ENCODE measurements around the gene GEMIN2.
"Not testable (repeated sequence)": the region's sequence is repeated elsewhere in the genome, so short reads cannot be mapped to it uniquely, and the experiment has no call there.

The GEMIN2 gene, protein sequence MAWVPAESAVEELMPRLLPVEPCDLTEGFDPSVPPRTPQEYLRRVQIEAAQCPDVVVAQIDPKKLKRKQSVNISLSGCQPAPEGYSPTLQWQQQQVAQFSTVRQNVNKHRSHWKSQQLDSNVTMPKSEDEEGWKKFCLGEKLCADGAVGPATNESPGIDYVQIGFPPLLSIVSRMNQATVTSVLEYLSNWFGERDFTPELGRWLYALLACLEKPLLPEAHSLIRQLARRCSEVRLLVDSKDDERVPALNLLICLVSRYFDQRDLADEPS

DNA sequence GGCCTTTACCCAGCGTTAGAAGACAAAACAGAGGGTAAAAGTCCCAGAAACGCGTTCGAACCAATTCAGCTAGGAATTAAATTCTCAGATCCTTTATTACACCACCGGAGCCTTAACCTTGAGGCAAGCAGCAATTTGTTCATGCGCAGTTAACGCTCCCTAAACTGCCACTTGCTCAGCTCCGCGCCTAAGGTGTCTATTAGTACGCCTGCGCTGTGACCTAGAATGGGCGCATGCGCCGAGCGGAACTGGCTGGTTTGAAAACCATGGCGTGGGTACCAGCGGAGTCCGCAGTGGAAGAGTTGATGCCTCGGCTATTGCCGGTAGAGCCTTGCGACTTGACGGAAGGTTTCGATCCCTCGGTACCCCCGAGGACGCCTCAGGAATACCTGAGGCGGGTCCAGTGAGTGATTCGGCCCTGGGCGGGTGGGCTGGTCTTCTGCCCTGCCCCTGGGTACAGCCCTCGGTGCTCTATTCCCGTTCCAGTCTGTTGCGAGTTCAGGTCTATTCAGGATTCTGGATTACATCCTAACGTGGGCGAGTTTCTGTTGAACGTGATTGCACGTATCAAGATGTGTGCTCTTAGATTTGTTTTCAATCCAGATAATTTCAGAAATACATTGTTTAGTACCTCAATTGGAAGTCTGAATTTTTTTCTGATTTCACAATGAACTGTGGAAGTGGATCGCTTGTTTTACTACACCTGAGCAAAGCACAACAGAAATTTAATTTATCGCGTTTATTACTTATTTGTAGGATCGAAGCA lies at the start of gene GEMIN2:
Gene GEMIN2 (plus strand): TSS at position 251 of the 766 bp plus-strand sequence. CDS start 16 bp downstream, at position 267.
- DNase-seq (ENCODE audit: low spot score) = peak; percentile 95

DNA sequence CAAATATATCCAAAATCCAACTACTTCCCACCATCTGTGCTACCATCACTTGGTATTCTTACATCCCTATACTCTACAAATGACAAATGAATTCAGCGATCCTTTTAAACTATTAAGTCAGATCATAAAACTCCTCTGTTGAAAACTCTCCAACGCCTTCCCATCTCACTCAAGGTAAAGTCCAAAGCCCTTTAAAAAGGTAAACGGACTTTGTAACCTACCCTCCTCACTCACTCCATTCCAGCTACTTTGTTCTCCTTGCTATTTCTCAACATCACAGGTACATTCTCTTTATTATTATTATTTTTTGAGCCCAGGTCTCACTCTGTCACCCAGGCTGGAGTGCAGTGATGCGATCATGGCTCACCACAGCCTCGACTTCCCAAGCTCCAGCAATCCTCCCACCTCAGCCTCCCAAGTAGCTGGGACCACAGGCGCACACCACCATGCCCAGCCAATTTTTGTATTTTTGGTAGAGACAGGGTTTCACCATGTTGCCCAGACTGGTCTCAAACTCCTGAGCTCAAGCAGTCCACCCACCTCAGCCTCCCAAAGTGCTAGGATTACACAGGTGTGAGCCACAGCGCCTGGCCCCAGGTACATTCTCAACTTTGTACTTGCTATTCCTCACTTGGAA lies 44.8 kb upstream of the GEMIN2 start:
- not testable (repeated sequence) for DNase-seq (ENCODE audit: low spot score)

DNA sequence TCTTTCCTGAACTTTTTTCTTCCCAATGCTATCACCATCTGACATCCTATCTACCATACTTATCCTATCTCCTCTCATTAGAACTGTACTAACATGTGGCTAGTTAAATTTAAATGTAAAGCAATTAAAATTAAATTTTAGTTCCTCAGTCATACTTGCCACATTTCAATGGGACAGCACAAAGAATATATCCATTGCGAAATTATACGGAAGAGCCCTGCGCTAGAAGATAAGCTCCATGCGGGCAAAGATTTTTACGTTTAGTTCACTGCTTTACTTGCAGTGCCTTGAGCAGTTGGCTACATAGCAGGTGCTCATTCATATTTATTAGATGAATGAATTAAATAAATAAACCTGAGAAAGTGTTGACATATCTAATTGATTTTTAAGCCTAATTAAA lies 44.2 kb upstream of the GEMIN2 start:
- DNase-seq (ENCODE audit: low spot score) = no peak

DNA sequence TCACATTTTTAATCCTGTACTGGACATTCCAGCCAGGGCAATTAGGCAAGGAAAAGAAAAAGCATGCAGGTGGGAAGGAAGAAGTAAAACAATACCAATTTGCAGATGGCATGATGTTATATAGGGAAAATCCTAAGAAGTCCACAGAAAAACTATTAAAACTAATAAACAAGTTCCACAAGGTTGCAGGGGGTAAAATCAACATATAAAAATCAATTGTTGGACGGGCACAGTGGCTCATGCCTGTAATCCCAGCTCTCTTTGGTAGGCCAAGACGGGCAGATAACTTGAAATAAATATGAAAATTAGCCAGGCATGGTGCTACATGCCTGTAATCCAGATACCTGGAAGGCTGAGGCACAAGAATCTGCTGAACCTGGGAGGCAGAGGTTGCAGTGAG lies 43.0 kb upstream of the GEMIN2 start:
- no peak for DNase-seq (ENCODE audit: low spot score)

DNA sequence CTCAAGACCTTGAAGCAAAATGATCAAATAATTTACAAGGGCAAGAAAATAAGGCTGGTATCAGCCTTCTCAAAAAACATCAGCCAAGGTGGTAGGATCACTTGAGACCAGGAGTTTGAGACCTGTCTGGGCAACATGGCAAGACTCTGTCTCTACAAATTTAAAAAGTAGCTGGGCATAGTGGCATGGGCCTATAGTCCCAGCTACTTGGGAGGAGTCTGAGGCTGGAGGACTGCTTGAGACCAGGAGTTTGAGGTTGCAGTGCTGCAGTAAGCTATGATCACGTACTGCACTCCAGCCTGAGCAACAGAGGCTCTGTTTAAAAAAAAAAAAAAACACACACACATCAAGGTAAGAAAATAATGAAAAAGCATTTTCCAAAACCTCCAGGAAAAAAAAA lies 33.2 kb upstream of the GEMIN2 start:
- no peak for DNase-seq (ENCODE audit: low spot score)

DNA sequence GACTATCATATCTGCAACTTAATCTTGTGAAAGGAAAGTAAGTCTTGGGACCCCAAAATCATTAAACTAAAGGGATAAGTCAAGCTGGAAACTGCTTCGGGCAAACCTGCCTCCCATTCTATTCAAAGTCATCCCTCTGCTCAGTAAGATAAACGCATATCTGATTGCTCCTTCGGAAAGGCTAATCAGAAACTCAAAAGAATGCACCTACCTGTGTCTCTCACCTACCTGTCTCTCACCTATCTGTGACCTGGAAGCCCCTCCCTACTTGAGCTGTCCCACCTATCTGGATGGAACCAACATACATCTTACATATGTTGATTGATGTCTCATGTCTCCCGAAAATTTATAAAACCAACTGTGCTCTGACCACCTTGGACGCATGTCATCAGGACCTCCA lies 31.0 kb upstream of the GEMIN2 start:
- no peak for DNase-seq (ENCODE audit: low spot score)

DNA sequence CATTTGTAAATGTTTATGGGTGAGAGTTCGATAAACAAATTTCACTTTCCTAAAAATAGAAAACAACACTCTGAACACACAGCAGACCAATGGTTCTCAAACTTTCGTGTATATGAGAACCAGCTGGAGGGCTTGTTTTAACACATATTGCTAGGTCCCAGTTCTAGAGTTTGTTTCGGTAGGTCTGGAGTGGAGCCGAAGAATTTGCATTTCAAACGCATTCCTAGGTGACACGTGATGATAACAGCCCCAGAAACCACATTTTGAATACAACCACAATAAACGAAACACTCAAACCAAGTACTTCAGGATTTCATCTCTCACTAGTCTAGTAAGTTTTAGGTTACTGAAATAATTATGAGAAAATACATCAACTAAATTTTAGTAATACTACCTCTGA lies 28.2 kb upstream of the GEMIN2 start:
- DNase-seq (ENCODE audit: low spot score) = no peak

DNA sequence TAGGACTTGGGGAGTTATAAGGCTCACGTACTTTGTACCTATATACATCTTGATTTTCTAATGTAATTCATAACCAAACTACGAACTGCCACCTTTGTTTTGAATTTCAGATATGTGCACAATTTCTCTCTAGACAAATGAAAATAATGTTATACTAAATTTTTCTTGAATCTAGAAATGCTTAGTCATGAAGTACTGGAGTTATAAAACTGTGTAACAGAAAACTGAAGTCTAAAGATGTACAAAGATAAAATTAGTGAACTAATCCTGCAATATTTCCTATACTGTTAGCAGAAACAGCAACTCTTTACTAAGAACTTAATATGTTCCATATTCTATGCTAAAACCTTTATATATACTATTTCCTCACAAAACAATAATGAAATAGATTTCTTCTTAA lies 26.6 kb upstream of the GEMIN2 start:
- no peak for DNase-seq (ENCODE audit: low spot score)

DNA sequence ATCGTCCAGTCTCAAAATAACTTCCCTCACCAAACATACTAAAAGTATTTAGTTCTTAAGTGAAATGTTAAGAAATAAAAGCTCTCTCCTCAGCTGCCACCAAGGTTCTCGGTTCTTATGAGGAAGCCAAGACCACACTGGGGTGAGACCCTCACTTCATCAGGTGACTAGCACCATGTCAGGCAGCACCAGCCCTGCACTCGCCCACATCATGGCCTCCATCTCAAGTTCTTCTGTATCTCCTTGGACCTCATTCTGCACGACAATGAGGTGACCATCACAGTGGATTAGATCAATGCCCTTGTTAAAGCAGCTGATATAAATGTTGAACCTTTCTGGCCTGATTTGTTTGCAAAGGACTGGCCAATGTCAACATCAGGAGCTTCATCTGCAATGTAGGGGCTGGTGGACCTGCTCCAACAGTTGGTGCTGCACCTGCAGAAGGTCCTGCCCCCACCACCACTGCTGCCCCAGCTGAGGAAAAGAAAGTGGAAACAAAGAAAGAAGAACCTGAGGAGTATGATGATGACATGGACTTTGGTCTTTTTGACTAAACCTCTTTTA lies 23.5 kb upstream of the GEMIN2 start:
- no peak for DNase-seq (ENCODE audit: low spot score)

DNA sequence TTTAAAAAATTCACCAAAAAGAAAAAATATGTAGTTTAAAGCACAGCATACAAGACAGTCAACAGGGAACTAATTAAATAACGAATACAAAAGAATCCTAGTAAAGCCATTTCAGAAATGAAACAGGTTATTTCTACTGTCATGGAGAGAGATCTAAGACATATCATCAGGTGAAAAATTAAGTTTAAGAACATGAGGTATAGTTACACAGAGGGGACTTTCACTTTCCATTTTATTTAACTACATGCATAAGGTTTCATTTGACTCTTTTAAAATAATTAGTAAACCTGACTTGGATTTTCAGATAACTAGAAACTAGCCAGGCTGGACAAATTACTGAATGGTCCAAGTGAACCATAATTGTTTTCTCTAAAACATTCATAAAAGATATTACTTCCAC lies 22.4 kb upstream of the GEMIN2 start:
- no peak for DNase-seq (ENCODE audit: low spot score)

DNA sequence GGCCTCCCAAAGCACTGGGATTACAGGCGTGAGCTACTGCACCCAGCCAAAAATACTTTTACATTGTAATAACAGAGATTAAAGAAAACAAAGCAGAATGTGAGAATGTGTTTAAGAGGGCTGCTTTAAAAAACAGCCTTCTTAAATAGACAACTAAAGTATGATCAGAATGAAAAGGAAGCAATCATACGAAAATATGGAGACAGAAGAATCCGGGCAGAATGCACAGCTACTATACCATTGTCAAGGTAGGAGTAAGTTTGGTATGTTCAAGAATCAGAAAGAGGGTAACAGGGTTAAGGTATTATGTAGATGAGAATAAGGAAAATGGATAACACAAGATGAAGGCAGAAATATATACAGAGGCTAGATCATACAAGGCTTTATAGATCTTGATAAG lies 19.6 kb upstream of the GEMIN2 start:
- no peak for DNase-seq (ENCODE audit: low spot score)

DNA sequence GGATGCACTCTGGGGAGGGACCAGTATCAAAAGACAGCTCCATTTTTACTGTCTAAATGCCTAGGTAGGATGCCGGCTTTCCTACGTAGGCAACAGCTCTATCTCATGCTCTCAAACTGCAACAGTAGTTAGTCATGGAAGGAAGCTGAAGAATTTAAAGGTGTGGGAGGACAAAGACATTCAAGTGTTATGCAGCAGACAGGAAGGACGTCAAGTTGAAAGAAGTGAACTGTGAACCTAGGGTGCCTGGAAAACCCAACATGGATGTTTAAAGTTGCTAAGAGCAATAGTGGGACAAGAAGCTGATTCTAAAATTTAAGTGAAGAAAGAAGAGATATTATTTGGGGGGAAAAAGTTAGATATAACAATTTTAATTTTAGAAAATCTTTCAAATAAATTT lies 17.0 kb upstream of the GEMIN2 start:
- DNase-seq (ENCODE audit: low spot score) = no peak

DNA sequence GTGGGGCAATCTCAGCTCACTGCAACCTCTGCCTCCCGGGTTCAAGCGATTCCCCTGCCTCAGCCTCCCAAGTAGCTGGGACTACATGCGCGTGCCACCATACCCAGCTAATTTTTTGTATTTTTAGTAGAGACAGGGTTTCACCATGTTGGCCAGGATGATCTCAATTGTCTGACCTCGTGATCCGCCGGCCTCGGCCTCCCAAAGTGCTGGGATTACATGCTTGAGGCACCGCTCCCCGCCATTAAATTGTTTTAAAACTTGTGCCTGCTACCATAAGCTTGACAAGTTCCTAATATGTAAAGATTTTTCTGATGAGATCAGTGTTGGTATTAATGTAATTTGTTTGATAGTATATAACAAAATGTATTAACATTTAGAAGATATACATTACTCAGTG lies 14.9 kb upstream of the GEMIN2 start:
- not testable (repeated sequence) for DNase-seq (ENCODE audit: low spot score)

DNA sequence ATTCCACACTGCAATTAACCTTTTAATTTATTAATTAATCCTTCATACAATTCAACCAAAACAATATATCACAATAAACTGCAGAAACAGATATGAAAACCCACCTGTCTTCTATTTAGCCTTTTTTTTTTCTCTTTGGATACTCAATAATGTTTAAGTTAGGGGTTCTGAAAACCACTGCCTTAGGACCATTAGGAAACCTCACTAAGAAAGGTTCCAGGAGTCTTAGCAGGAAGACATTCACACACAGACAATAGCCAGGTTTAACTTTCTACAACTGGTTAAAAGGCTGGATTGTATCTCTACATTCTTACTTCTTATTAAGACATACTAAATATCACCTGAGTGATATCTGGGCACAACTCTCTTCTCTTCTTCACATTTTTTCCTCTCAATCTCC lies 14.4 kb upstream of the GEMIN2 start:
- DNase-seq (ENCODE audit: low spot score) = no peak

DNA sequence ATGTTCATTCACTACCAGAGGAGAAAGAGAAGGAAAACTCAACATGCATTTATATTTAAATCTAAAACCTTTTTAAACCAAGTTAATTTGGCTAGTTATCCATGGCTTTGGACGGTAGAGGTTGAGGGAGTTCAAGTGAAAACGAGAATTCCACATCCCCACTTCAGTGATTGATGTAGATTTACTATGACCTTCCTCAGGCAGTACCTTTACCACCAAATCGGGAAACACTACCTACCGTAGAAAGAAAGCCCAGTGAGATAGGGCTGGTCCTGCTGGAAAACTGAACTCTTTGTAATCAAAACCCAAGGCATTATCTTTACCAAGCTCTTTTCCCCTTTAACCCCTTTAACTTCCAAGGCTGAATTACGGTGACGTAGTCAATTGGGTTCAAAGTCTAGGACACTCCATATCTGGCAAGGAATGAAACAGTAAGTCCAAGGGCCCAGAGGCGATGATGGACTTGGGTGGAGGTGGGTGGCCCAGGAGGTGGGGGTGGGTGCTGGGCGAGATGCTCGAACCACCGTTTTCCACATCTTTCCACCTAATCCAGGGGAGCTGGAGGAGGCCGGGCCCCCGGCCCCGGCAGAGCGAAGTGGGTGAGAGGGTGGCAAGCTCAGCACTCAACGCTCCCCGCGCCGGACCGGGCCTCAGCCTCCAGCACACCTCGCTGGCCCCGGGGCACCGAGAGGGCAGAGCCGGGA lies 11.7 kb upstream of the GEMIN2 start:
- no peak for DNase-seq (ENCODE audit: low spot score)

DNA sequence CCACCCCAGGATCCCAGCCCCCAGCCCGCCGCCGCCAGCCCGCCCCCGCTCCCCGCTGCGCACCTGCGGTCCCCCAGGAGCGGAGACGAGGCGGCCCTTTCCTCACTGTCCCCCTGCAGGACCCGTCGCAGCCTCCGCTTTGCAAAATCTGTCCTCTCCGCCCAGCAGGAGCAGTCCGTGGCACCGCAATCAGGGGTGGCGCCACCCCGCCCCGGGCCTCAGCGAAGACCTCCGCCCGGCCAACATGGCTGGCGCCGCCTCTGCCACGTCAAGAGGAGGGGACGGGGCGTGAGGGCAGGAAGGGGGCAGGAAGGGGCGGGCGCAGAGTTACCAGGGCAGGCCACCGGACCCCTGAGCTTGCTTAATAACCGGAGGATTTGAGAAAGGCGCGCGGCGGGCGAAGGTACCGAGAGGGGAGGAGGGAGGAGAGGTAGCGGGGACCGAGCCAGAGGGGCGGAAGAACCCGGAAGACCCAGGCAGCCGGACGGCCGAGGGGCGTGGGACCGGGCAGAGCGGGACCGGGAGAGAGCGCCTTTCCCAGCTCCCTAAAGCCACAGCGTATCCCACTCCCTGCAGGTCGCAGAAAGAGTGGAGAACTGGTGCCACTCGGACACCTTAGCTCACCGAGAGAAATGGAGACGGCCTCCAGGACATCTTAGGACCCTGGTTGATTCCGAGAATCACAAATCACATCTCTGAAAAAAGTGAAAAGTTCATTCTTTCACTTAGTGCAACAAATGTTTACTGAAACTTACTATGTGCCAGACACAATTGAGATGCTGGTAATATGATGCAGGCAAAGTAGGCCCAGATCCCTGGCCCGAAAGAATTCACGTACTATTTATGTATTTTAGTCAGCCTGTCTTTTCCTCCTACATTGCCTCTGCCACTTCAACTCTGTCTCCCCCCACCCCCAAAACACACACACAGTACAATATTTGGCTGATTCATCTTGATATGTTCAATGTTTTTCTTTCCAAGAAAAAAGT lies 10.9 kb upstream of the GEMIN2 start, which contains the start of gene SEC23A:
Gene SEC23A (minus strand): TSS at position 267 of the 989 bp plus-strand sequence. CDS start 7,117 bp downstream, outside the sequence.
- DNase-seq (ENCODE audit: low spot score) = peak; percentile 94

DNA sequence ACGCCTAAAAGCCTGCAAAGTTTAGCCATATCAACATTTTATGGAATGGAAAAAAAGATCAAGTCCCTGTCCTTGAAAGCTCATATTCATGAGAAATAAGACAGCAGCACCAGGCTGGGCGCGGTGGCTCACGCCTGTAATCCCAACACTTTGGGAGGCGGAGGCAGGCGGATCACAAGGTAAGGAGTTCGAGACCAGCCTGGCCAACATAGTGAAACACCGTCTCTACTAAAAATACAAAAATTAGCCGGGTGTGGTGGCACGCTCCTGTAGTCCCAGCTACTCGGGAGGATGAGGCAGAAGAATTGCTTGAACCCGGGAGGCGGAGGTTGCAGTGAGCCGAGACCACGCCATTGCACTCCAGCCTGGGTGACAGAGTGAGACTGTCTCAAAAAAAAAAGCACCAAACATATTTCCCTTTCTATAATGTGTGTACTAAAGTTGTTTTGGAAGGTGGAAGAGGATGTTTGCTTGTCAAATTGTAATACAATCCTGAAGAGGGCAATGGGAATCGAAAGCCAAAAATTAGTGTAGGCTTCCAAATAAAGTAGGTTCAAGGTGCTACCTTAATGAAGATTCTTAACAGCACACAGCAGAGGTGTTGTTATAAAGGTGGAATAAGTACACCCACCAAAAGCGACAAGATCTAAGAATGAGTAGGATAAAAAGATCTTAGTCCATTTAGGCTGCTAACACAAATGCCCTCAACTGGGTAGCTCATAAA lies 9.9 kb upstream of the GEMIN2 start:
- not testable (repeated sequence) for DNase-seq (ENCODE audit: low spot score)

DNA sequence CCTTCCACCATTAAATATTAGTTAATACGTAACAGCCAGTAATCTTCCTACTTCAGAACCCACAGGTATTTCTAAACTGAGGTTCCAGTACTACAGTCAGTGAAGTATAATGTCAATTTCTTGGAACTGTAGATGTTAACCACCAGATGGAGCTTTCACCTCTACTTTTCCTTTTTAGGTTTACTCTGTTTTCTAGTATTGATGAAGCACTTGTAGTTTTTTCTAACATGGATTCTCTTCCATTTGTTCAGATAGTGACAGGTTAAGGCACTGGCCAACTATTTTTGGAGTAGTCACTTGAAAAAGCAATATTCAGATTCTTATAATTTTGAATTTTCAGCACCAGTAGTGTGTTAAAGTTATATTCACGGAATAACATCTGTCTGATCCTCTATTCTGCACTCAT lies 6.5 kb upstream of the GEMIN2 start:
- DNase-seq (ENCODE audit: low spot score) = no peak

DNA sequence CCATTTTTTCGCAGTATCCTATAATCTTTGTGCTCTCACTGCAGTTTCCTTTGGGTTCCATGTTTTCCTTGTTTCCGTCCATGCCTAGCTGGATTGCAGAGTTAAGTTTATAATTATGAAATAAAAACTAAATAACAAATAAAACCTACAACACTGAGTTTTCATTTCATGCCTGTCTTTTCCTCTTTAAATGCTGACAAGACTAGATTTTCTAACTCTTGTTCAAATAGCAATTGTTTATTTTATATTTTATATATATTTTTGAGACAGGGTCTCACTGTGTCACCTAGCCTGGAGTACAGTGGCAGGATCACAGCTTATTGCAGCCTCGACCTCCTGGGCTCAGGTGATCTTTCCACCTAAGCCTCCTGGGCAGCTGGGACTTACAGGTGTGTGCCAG lies 5.3 kb upstream of the GEMIN2 start:
- no peak for DNase-seq (ENCODE audit: low spot score)
